ENCODE data around the gene STUM. TPM values are rescaled to one million over a fixed set of nuclear protein-coding genes. Genes with fewer than 3 reads are reported as not detected.

Gene STUM
- polyA plus RNA-seq, 1 donor (not counting 4 experiments of a cell fraction or from before 2014, with no cell fraction given) = 0.01 TPM

DNA sequence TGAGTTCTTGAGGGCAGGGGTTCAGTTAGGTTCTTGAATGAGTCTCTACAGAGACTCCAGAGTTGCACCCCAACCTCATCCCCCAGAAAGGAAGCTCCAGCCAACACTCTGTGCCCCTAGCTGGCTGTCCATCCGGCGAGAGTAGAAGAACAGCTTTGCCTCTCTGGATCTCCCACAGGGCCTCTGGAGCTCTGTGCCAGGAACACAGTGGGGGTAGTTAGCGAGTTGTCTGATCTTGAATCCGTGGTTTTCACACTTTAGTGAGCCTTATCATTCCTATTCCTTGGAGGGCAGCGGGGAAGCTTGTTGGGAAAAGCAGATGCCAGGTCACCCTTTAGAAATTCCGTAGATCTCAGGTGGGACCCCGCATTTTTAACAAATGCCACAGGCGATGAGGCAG, 45.0 kb downstream of the STUM start:
- no peak for TF ChIP-seq EZH2 (IDR thresholded peaks at IDR 0.05; ENCODE audit: low read length)
- TF ChIP-seq, protein P1, sequence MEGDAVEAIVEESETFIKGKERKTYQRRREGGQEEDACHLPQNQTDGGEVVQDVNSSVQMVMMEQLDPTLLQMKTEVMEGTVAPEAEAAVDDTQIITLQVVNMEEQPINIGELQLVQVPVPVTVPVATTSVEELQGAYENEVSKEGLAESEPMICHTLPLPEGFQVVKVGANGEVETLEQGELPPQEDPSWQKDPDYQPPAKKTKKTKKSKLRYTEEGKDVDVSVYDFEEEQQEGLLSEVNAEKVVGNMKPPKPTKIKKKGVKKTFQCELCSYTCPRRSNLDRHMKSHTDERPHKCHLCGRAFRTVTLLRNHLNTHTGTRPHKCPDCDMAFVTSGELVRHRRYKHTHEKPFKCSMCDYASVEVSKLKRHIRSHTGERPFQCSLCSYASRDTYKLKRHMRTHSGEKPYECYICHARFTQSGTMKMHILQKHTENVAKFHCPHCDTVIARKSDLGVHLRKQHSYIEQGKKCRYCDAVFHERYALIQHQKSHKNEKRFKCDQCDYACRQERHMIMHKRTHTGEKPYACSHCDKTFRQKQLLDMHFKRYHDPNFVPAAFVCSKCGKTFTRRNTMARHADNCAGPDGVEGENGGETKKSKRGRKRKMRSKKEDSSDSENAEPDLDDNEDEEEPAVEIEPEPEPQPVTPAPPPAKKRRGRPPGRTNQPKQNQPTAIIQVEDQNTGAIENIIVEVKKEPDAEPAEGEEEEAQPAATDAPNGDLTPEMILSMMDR (optimal IDR thresholded peaks at IDR 0.05 in 1 of 3, IDR thresholded peaks at IDR 0.05 in 1 of 3, conservative IDR thresholded peaks at IDR 0.05 in 1 of 3; ENCODE audit: extremely low read depth in 1 of 3, insufficient read depth in 2 of 3, low read length in 3 of 3) = no peak
- Histone ChIP-seq H3K4me1 (ENCODE audit: control insufficient read depth, extremely low read depth, insufficient read depth, low read length) (no peaks in the 10 kb centered on the region), H3K9me1 (ENCODE audit: control insufficient read depth, extremely low read depth, insufficient read depth, low read length) (no peaks in the 10 kb centered on the region), H4K20me1 (ENCODE audit: control insufficient read depth, extremely low read depth, insufficient read depth, low read length) (no peaks in the 10 kb centered on the region), H3K9ac (ENCODE audit: control insufficient read depth, extremely low read depth, insufficient read depth, low read length) (no peak overlapping the region), H3K27ac (ENCODE audit: control insufficient read depth, insufficient read depth, low read length) (no peak overlapping the region), H3K27me3 (ENCODE audit: control insufficient read depth, extremely low read depth, insufficient read depth, low read length) (peaks cover 2% of the 10 kb centered on the region), H2AFZ (ENCODE audit: control insufficient read depth, low read length) (no peak overlapping the region), H3K9me3 (ENCODE audit: control insufficient read depth, low read depth, low read length) (no peaks in the 10 kb centered on the region), H3K4me2 (ENCODE audit: control insufficient read depth, extremely low read depth, insufficient read depth, low read depth, low read length) (no peak overlapping the region), H3K79me2 (ENCODE audit: control insufficient read depth, insufficient read depth, low read length) (no peaks in the 10 kb centered on the region), H3K4me3 (ENCODE audit: control insufficient read depth in 2 of 3, extremely low read depth in 1 of 3, insufficient read depth in 2 of 3, low read depth in 1 of 3, low read length in 3 of 3) (no peak overlapping the region), H3K36me3 (ENCODE audit: control insufficient read depth in 2 of 2, extremely low read depth in 1 of 2, insufficient read depth in 2 of 2, low read length in 2 of 2) (no peaks in the 10 kb centered on the region)
- dilution Hi-C loops (cut with MboI; ENCODE audit: extremely low pct_ligation_motif_present, low sequenced_read_pairs) = no loop called here
- no peak for FAIRE-seq
- DNase-seq (ENCODE audit: low read depth, low spot score) = no peak

DNA sequence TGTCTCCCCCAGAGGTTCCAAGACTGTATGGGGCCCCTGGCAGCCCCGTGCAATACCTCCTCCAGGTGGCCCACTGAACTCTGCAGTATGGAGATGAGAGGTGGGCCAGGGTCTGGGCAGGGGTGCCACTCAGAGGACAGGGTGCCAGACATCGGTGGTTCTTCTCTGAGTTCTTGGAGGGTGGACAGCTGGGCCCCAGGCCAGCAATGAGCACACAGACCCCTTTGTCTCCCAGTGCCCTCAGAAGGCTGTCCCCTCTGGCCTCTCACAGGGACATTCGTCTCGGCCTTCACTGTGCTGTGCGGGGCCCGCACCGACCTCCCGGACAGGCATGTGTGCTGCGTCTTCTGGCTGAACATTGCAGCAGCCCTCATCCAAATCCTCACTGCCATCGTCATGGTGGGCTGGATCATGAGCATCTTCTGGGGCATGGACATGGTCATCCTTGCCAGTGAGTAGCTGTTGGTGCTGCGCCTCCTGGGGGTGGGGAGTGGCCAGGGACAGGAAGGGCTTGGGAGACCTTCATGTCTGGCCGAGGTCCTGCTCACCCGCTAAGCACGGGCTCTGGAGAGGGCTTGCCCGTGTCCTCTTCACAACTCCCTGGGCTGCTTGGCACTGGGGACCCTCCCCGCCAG, 48.1 kb downstream of the STUM start:
- FAIRE-seq = no peak

More for the DNA sequence above, 48.1 kb downstream of the STUM start:
- no peak overlapping the region for H3K9ac ChIP-seq (ENCODE audit: control insufficient read depth, extremely low read depth, insufficient read depth, low read length)
- peaks cover 2% of the 10 kb centered on the region for H3K27me3 ChIP-seq (ENCODE audit: control insufficient read depth, extremely low read depth, insufficient read depth, low read length)
- H3K9me3 ChIP-seq (ENCODE audit: control insufficient read depth, low read depth, low read length) = no peaks in the 10 kb centered on the region
- H3K79me2 ChIP-seq (ENCODE audit: control insufficient read depth, insufficient read depth, low read length) = no peaks in the 10 kb centered on the region
- H2AFZ ChIP-seq (ENCODE audit: control insufficient read depth, low read length) = no peak overlapping the region
- no peaks in the 10 kb centered on the region for H3K36me3 ChIP-seq (ENCODE audit: control insufficient read depth in 2 of 2, extremely low read depth in 1 of 2, insufficient read depth in 2 of 2, low read length in 2 of 2)
- H3K9me1 ChIP-seq (ENCODE audit: control insufficient read depth, extremely low read depth, insufficient read depth, low read length) = no peaks in the 10 kb centered on the region
- no peaks in the 10 kb centered on the region for H3K4me1 ChIP-seq (ENCODE audit: control insufficient read depth, extremely low read depth, insufficient read depth, low read length)
- dilution Hi-C loops (cut with MboI; ENCODE audit: extremely low pct_ligation_motif_present, low sequenced_read_pairs) = no loop called here
- no peak for TF ChIP-seq EZH2 (IDR thresholded peaks at IDR 0.05; ENCODE audit: low read length)
- TF ChIP-seq, protein P1 (optimal IDR thresholded peaks at IDR 0.05 in 1 of 3, IDR thresholded peaks at IDR 0.05 in 1 of 3, conservative IDR thresholded peaks at IDR 0.05 in 1 of 3; ENCODE audit: extremely low read depth in 1 of 3, insufficient read depth in 2 of 3, low read length in 3 of 3) = no peak
- H4K20me1 ChIP-seq (ENCODE audit: control insufficient read depth, extremely low read depth, insufficient read depth, low read length) = no peaks in the 10 kb centered on the region
- H3K27ac ChIP-seq (ENCODE audit: control insufficient read depth, insufficient read depth, low read length) = no peak overlapping the region
- H3K4me3 ChIP-seq (ENCODE audit: control insufficient read depth in 2 of 3, extremely low read depth in 1 of 3, insufficient read depth in 2 of 3, low read depth in 1 of 3, low read length in 3 of 3) = no peak overlapping the region
- no peak overlapping the region for H3K4me2 ChIP-seq (ENCODE audit: control insufficient read depth, extremely low read depth, insufficient read depth, low read depth, low read length)
- no peak for DNase-seq (ENCODE audit: low read depth, low spot score)

Measured in keratinocyte (primary cell).